ENCODE measurements around the gene BACE1. TPM values are rescaled to one million over a fixed set of nuclear protein-coding genes. Genes with fewer than 3 reads are reported as not detected.

BACE1 gene
- total RNA-seq, 1 experiment from 2014 or later = 8.5 TPM

DNA sequence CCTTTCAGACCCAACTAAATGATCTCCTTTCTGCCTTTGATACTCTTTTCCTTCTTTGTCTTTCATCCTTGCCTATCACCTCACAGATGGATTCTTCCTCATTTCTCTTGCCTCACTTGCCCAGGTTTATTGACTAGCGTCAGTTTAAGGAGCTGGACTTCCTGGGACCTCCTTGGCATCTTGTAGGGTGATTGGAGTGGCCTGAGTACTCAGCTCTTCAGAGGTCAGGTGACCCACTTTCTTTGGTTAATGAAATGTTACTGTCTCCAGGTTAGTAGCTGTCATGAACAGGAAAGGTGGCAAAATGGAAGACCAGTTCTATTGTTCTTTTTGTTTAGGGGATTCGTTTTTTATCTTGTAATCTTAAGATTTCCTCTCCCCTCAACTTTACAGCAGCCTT lies 29.5 kb downstream of the BACE1 start (continued):
- TF ChIP-seq, protein P1, sequence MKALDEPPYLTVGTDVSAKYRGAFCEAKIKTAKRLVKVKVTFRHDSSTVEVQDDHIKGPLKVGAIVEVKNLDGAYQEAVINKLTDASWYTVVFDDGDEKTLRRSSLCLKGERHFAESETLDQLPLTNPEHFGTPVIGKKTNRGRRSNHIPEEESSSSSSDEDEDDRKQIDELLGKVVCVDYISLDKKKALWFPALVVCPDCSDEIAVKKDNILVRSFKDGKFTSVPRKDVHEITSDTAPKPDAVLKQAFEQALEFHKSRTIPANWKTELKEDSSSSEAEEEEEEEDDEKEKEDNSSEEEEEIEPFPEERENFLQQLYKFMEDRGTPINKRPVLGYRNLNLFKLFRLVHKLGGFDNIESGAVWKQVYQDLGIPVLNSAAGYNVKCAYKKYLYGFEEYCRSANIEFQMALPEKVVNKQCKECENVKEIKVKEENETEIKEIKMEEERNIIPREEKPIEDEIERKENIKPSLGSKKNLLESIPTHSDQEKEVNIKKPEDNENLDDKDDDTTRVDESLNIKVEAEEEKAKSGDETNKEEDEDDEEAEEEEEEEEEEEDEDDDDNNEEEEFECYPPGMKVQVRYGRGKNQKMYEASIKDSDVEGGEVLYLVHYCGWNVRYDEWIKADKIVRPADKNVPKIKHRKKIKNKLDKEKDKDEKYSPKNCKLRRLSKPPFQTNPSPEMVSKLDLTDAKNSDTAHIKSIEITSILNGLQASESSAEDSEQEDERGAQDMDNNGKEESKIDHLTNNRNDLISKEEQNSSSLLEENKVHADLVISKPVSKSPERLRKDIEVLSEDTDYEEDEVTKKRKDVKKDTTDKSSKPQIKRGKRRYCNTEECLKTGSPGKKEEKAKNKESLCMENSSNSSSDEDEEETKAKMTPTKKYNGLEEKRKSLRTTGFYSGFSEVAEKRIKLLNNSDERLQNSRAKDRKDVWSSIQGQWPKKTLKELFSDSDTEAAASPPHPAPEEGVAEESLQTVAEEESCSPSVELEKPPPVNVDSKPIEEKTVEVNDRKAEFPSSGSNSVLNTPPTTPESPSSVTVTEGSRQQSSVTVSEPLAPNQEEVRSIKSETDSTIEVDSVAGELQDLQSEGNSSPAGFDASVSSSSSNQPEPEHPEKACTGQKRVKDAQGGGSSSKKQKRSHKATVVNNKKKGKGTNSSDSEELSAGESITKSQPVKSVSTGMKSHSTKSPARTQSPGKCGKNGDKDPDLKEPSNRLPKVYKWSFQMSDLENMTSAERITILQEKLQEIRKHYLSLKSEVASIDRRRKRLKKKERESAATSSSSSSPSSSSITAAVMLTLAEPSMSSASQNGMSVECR (CRISPR knock-in tag; IDR thresholded peaks at IDR 0.05; ENCODE audit: borderline replicate concordance) = no peak
- TF ChIP-seq ZNF396 (CRISPR knock-in tag; IDR thresholded peaks at IDR 0.05; ENCODE audit: borderline replicate concordance) (no peak), TP53 (CRISPR knock-in tag; IDR thresholded peaks at IDR 0.05) (no peak)

DNA sequence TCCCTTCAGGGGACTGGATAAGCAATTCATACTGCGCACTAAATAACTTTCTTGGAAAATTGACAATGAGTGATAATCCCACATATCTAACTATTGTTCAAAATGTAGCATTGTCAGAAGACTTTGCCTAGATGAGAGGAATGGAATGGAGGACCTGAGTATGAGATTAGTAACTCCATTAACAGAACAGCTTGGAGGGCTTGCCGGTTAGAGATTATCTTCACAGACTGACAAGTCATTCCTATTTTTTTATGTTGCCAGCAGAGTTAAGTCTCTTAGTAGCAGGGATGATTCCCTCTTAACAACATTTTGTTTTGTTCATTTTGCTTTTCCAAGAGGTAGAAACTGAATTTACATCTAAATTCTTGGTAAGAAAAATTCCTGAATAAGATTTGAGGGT lies 32.0 kb downstream of the BACE1 start:
- Mint-ChIP-seq H3K4me3 (no peak overlapping the region), H3K27me3 (ENCODE audit: low read depth) (no peaks in the 10 kb centered on the region), H3K4me1 (no peaks in the 10 kb centered on the region), H3K27ac (no peak overlapping the region), H3K36me3 (peaks cover 60% of the 10 kb centered on the region), H3K9me3 (no peaks in the 10 kb centered on the region)
- CTCF ChIA-PET = no interaction called here
- TF ChIP-seq, protein P2, sequence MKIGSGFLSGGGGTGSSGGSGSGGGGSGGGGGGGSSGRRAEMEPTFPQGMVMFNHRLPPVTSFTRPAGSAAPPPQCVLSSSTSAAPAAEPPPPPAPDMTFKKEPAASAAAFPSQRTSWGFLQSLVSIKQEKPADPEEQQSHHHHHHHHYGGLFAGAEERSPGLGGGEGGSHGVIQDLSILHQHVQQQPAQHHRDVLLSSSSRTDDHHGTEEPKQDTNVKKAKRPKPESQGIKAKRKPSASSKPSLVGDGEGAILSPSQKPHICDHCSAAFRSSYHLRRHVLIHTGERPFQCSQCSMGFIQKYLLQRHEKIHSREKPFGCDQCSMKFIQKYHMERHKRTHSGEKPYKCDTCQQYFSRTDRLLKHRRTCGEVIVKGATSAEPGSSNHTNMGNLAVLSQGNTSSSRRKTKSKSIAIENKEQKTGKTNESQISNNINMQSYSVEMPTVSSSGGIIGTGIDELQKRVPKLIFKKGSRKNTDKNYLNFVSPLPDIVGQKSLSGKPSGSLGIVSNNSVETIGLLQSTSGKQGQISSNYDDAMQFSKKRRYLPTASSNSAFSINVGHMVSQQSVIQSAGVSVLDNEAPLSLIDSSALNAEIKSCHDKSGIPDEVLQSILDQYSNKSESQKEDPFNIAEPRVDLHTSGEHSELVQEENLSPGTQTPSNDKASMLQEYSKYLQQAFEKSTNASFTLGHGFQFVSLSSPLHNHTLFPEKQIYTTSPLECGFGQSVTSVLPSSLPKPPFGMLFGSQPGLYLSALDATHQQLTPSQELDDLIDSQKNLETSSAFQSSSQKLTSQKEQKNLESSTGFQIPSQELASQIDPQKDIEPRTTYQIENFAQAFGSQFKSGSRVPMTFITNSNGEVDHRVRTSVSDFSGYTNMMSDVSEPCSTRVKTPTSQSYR (CRISPR knock-in tag; IDR thresholded peaks at IDR 0.05) = no peak
- no peak for TF ChIP-seq JAZF1 (CRISPR knock-in tag; IDR thresholded peaks at IDR 0.05)
- TF ChIP-seq, protein P3, sequence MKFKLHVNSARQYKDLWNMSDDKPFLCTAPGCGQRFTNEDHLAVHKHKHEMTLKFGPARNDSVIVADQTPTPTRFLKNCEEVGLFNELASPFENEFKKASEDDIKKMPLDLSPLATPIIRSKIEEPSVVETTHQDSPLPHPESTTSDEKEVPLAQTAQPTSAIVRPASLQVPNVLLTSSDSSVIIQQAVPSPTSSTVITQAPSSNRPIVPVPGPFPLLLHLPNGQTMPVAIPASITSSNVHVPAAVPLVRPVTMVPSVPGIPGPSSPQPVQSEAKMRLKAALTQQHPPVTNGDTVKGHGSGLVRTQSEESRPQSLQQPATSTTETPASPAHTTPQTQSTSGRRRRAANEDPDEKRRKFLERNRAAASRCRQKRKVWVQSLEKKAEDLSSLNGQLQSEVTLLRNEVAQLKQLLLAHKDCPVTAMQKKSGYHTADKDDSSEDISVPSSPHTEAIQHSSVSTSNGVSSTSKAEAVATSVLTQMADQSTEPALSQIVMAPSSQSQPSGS (CRISPR knock-in tag; IDR thresholded peaks at IDR 0.05; ENCODE audit: borderline replicate concordance, low read depth) = no peak
- no peak for TF ChIP-seq TEAD1 (CRISPR knock-in tag; IDR thresholded peaks at IDR 0.05)
- TF ChIP-seq MYBL2 (CRISPR knock-in tag; IDR thresholded peaks at IDR 0.05) = no peak
- no peak for TF ChIP-seq NFYB (CRISPR knock-in tag; conservative IDR thresholded peaks at IDR 0.05; ENCODE audit: low read depth)
- TF ChIP-seq ZNF423 (CRISPR knock-in tag; IDR thresholded peaks at IDR 0.05) = no peak
- POLR2A ChIA-PET = no interaction called here
- ATAC-seq = no peak
- no peak for DNase-seq (ENCODE audit: low spot score)

DNA sequence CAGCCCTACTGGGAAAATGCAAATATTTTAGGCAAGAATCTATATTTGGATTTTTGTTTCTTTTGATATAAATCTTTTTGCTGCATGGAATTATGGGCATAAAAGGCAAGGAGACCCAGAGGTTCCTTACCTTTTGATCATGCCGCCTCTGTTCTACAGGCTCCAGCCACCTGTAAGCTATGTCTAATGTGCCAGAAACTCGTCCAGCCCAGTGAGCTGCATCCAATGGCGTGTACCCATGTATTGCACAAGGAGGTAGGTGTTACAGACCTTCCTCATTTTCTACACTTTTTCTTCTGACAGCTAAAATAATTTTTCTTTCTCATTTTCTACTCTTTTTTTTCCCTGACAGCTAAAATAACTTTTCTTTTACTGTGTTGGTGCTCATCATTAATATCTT lies 33.1 kb downstream of the BACE1 start:
- DNase-seq (ENCODE audit: low spot score) = no peak
- H3K27me3 Mint-ChIP-seq (ENCODE audit: low read depth) = no peaks in the 10 kb centered on the region
- ChIA-PET POLR2A (no interaction called here), CTCF (no interaction called here)
- H3K27ac Mint-ChIP-seq = no peak overlapping the region
- TF ChIP-seq, protein P4, sequence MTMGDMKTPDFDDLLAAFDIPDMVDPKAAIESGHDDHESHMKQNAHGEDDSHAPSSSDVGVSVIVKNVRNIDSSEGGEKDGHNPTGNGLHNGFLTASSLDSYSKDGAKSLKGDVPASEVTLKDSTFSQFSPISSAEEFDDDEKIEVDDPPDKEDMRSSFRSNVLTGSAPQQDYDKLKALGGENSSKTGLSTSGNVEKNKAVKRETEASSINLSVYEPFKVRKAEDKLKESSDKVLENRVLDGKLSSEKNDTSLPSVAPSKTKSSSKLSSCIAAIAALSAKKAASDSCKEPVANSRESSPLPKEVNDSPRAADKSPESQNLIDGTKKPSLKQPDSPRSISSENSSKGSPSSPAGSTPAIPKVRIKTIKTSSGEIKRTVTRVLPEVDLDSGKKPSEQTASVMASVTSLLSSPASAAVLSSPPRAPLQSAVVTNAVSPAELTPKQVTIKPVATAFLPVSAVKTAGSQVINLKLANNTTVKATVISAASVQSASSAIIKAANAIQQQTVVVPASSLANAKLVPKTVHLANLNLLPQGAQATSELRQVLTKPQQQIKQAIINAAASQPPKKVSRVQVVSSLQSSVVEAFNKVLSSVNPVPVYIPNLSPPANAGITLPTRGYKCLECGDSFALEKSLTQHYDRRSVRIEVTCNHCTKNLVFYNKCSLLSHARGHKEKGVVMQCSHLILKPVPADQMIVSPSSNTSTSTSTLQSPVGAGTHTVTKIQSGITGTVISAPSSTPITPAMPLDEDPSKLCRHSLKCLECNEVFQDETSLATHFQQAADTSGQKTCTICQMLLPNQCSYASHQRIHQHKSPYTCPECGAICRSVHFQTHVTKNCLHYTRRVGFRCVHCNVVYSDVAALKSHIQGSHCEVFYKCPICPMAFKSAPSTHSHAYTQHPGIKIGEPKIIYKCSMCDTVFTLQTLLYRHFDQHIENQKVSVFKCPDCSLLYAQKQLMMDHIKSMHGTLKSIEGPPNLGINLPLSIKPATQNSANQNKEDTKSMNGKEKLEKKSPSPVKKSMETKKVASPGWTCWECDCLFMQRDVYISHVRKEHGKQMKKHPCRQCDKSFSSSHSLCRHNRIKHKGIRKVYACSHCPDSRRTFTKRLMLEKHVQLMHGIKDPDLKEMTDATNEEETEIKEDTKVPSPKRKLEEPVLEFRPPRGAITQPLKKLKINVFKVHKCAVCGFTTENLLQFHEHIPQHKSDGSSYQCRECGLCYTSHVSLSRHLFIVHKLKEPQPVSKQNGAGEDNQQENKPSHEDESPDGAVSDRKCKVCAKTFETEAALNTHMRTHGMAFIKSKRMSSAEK (CRISPR knock-in tag; IDR thresholded peaks at IDR 0.05; ENCODE audit: borderline replicate concordance) = no peak
- TF ChIP-seq, protein P5, sequence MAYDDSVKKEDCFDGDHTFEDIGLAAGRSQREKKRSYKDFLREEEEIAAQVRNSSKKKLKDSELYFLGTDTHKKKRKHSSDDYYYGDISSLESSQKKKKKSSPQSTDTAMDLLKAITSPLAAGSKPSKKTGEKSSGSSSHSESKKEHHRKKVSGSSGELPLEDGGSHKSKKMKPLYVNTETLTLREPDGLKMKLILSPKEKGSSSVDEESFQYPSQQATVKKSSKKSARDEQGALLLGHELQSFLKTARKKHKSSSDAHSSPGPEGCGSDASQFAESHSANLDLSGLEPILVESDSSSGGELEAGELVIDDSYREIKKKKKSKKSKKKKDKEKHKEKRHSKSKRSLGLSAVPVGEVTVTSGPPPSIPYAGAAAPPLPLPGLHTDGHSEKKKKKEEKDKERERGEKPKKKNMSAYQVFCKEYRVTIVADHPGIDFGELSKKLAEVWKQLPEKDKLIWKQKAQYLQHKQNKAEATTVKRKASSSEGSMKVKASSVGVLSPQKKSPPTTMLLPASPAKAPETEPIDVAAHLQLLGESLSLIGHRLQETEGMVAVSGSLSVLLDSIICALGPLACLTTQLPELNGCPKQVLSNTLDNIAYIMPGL (CRISPR knock-in tag; IDR thresholded peaks at IDR 0.05) = no peak
- TF ChIP-seq PRRX2 (CRISPR knock-in tag; IDR thresholded peaks at IDR 0.05) (no peak), NR1H2 (CRISPR knock-in tag; IDR thresholded peaks at IDR 0.05) (no peak)
- TF ChIP-seq, protein P6, sequence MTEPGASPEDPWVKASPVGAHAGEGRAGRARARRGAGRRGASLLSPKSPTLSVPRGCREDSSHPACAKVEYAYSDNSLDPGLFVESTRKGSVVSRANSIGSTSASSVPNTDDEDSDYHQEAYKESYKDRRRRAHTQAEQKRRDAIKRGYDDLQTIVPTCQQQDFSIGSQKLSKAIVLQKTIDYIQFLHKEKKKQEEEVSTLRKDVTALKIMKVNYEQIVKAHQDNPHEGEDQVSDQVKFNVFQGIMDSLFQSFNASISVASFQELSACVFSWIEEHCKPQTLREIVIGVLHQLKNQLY (CRISPR knock-in tag; IDR thresholded peaks at IDR 0.05) = no peak
- TF ChIP-seq, protein P3 (CRISPR knock-in tag; IDR thresholded peaks at IDR 0.05; ENCODE audit: borderline replicate concordance, low read depth) = no peak
- H3K36me3 Mint-ChIP-seq = peaks cover 55% of the 10 kb centered on the region
- no peak for ATAC-seq
- no peak overlapping the region for H3K4me3 Mint-ChIP-seq
- H3K4me1 Mint-ChIP-seq = no peaks in the 10 kb centered on the region
- H3K9me3 Mint-ChIP-seq = no peaks in the 10 kb centered on the region

All from WTC11 (cell line).